ENCODE measurements around the gene POC5. TPM values are rescaled to one million over a fixed set of nuclear protein-coding genes. Genes with fewer than 3 reads are reported as not detected.

The POC5 gene
- 5.8 and 10.6 TPM in 2 replicates for total RNA-seq (ENCODE audit: low replicate concordance)

DNA sequence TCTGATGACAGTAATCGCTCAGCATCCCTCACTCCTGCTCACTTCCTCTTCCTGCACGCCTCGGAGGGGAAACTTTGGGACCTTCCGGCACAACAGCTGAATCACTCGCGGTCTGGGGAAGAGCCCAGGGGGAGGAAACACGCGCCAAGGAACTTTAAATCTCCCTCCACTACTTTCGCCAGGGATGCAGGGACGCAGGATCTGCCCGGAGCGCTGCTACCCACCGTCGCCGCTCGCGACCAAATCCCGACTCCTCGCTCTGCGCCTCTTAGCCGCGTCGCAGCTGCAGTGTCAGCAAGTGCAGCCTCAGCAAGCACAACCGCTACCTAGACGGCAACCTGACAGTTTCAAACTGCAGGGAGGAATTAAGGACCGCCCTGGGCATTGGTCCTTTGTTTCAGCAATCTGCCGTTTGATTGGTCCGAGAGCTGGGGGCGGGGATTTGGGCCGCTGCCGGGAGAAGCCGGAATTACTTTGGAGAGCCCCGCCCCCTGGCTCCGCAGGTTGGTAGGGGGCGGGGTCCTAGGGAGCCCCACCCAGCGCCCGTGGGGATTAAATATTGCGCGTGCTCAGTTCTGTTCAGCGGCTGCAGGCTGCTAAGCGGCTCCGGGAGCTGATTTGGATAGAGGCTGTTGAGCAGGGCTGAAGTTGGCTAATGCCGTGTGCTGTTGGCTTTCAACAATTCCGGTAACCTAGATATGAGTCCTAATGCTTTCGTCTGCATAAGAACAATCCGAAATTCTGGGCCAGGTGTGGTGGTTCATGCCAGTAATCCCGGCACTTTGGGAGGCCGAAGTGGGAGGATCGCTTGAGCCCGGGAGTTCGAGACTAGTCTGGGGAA, at the start of gene POC5:
TSS of gene POC5 (minus strand) at position 356 of the 841 bp plus-strand sequence. CDS start 4,500 bp downstream, outside the sequence.

Other genes with a start within 250 kb of the POC5 start
- gene CERT1, start 205.8 kb downstream of the POC5 start, total RNA-seq (ENCODE audit: low replicate concordance): 11.5 and 47.7 TPM in 2 replicates
- gene POLK, start 205.5 kb downstream of the POC5 start, total RNA-seq (ENCODE audit: low replicate concordance): 20.8 and 26.1 TPM in 2 replicates
- gene ANKDD1B, start 106.0 kb downstream of the POC5 start, total RNA-seq (ENCODE audit: low replicate concordance): 0.23 and 0.30 TPM in 2 replicates